T-cell (primary cell): ENCODE data around the gene ARL13B. TPM values are rescaled to one million over a fixed set of nuclear protein-coding genes. Genes with fewer than 3 reads are reported as not detected.
A peak's percentile ranks its signal among the peaks of the same experiment; 100 is the strongest.

Experiments used
- ATAC-seq, 4 experiments: fragments of 200-7000 bp in 3 of 4; fragments of 150-1000 bp in 1 of 4; cut with Tn5 transposase; replicated peaks in 1 of 4; 1 replicate in 3 of 4; 2 replicates in 1 of 4; pipeline ENCODE4 v1.10.0; 2021; ENCODE audit warnings: moderate library complexity in 3 of 4, mild to moderate bottlenecking in 2 of 4, moderate number of reproducible peaks in 1 of 4
- CTCF ChIA-PET, 2 donors: fragments of 300-600 bp; sonication (Branson Sonifier 250); formaldehyde crosslinking; loops; one replicate each; lab custom pipeline; 2022; ENCODE audit warnings: antibody characterized with exemption in 2 of 2; lab: Charles Lee
- POLR2A ChIA-PET, 2 donors: fragments of 300-600 bp; sonication (Branson Sonifier 250); formaldehyde crosslinking; loops; one replicate each; lab custom pipeline; 2022; ENCODE audit warnings: antibody characterized with exemption in 2 of 2; lab: Charles Lee
- DNase-seq, 35 experiments: peaks; one replicate each; pipeline versions ENCODE4 v3.0.0 to v3.0.0-alpha.2; 2013 to 2023
- H3K27ac ChIP-seq: one replicate; pipeline ENCODE4 v1.5.1; 2013; ENCODE audit warnings: low read length
- H3K27me3 ChIP-seq, 2 experiments: replicated peaks in 1 of 2; 1 replicate in 1 of 2; 2 replicates in 1 of 2; pipeline versions ENCODE4 v1.6.1 to v1.7.0; 2013; ENCODE audit warnings: low read length in 1 of 2, mixed read lengths in 1 of 2; ENCODE audit not compliant: control insufficient read depth in 2 of 2, insufficient read depth in 2 of 2; ENCODE audit errors: extremely low read depth in 1 of 2
- H3K36me3 ChIP-seq, 2 donors: 1 replicate in 1 of 2; 2 replicates in 1 of 2; pipeline versions ENCODE4 v1.6.1 to v1.7.0; 2013; ENCODE audit warnings: low read length in 1 of 2; ENCODE audit not compliant: control insufficient read depth in 2 of 2, insufficient read depth in 1 of 2; ENCODE audit errors: extremely low read depth in 1 of 2
- H3K4me1 ChIP-seq, 2 experiments: 1 replicate in 1 of 2; 2 replicates in 1 of 2; pipeline versions ENCODE4 v1.6.1 to v1.7.0; 2013; ENCODE audit warnings: low read length in 2 of 2, mixed read lengths in 1 of 2; ENCODE audit not compliant: insufficient read depth in 2 of 2, control insufficient read depth in 1 of 2; ENCODE audit errors: extremely low read depth in 1 of 2
- H3K4me3 ChIP-seq, 2 donors: 1 replicate in 1 of 2; 2 replicates in 1 of 2; pipeline versions ENCODE4 v1.5.1 to v1.7.0; 2013; ENCODE audit warnings: mild to moderate bottlenecking in 2 of 2, low read length in 1 of 2, moderate library complexity in 1 of 2; ENCODE audit not compliant: control insufficient read depth in 1 of 2; ENCODE audit errors: extremely low read depth in 1 of 2
- H3K9me3 ChIP-seq: 2 replicates; pipeline ENCODE4 v1.7.0; 2013
- H3K27ac Mint-ChIP-seq, 2 donors: one replicate each; pipeline ENCODE4 v1.8.0; 2020 to 2021; ENCODE audit warnings: mild to moderate bottlenecking in 2 of 2, mixed read lengths in 2 of 2
- H3K27me3 Mint-ChIP-seq, 2 donors: one replicate each; pipeline ENCODE4 v1.8.0; 2021 to 2022; ENCODE audit warnings: mixed read lengths in 2 of 2
- H3K36me3 Mint-ChIP-seq: one replicate; pipeline ENCODE4 v1.8.0; 2021; ENCODE audit warnings: mixed read lengths
- H3K4me1 Mint-ChIP-seq, 3 donors: one replicate each; pipeline ENCODE4 v1.8.0; 2020 to 2022; ENCODE audit warnings: mixed read lengths in 3 of 3, mild to moderate bottlenecking in 1 of 3
- H3K4me3 Mint-ChIP-seq, 3 donors: one replicate each; pipeline ENCODE4 v1.8.0; 2020 to 2022; ENCODE audit warnings: mild to moderate bottlenecking in 3 of 3, mixed read lengths in 3 of 3, moderate library complexity in 3 of 3
- H3K9me3 Mint-ChIP-seq, 3 donors: one replicate each; pipeline ENCODE4 v1.8.0; 2020 to 2022; ENCODE audit warnings: mixed read lengths in 3 of 3
- WGBS: methylation state at CpG from one replicate; pipeline ENCODE4 v1.1.5; 2013; ENCODE audit warnings: missing lambda C conversion rate; ENCODE audit not compliant: insufficient coverage; 5-methylcytosine and 5-hydroxymethylcytosine counted together
- total RNA-seq, 35 experiments: library from RNA in 6 of 35; stranded (reverse) in 6 of 35; fragments of 120-200 nt in 1 of 35; gene quantifications; one replicate each; pipeline versions ENCODE4 v1.2.1 to v1.2.4 and lab custom pipeline; 2013 to 2026

The ARL13B gene
- total RNA-seq, 5 donors from 2014 or later (not counting 1 experiment from before 2014, with no cell fraction given), result 6.0 to 11.5 (median 9.2) TPM

DNA sequence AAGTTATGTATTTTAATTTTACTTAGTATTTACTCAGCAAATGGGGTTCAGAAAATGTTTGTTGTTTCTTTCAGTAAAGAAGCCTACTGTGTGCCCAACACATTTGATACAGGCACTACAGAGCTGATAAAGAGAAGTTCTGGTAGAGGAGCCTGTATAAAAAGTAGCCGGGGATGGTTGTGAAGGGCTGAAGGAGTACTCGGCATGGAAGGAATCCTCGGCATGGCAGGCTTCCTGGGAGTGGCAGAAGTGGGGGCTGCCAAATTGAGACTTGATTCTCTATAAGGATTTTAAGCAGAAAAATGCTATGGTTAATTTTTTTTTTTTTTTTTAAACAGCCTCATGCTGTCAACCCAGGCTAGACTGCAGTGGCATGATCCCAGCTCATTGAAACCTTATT, 9.3 kb downstream of the ARL13B start:
- Mint-ChIP-seq H3K27me3 (no peaks in the 10 kb centered on the region), H3K36me3 (no peaks in the 10 kb centered on the region), H3K4me1 (peaks cover 1 to 5% (median 2%) of the 10 kb centered on the region in 3 donors), H3K4me3 (no peak overlapping the region), H3K9me3 (no peaks in the 10 kb centered on the region), H3K27ac (no peak overlapping the region)
- POLR2A ChIA-PET, result interaction anchor here in 1 of 2 donors (0.8 kb wide), 1 partner anchor 163 kb away, joined by 3 read pairs; no protein-coding TSS in a partner anchor
- 100% methylated on average over 3 of the region's 3 CpGs for WGBS
- no peak overlapping the region for H3K4me3 ChIP-seq
- no peak overlapping the region for H3K27ac ChIP-seq
- DNase-seq, result no peak
- CTCF ChIA-PET, result interaction anchor here in 1 of 2 donors (0.5 kb wide), 1 partner anchor 9 kb away, joined by 3 read pairs; no protein-coding TSS in a partner anchor
- H3K36me3 ChIP-seq, result no peaks in the 10 kb centered on the region
- no peaks in the 10 kb centered on the region for H3K9me3 ChIP-seq
- no peaks in the 10 kb centered on the region for H3K4me1 ChIP-seq
- no peaks in the 10 kb centered on the region for H3K27me3 ChIP-seq
- ATAC-seq, result no peak

DNA sequence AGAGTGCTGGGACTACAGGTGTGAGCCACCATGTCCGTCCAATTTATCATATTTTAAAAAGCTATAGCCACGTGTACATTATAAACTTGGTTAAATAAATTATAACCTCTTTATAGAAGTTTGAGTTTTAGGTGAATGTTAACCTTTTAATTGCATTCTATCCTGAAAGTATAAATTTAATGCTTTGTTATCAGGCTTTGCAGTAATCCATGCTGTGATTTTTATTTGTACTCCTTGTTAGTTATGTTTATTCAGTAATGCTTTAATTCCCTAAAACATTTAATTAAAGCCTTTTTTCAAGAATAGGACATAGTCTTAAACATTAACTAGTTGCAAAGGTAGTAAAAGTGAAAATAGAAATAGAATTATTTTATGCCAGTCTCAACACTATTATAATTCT, 11.7 kb downstream of the ARL13B start:
- no peaks in the 10 kb centered on the region for H3K4me1 ChIP-seq
- H3K27ac ChIP-seq, result no peak overlapping the region
- no peaks in the 10 kb centered on the region for H3K27me3 ChIP-seq
- Mint-ChIP-seq H3K4me1 (peaks cover 1 to 10% (median 2%) of the 10 kb centered on the region in 3 donors), H3K9me3 (no peaks in the 10 kb centered on the region), H3K4me3 (no peak overlapping the region), H3K36me3 (no peaks in the 10 kb centered on the region), H3K27ac (no peak overlapping the region), H3K27me3 (no peaks in the 10 kb centered on the region)
- CTCF ChIA-PET, result no interaction called here
- DNase-seq (no peak), ATAC-seq (no peak)
- H3K9me3 ChIP-seq, result no peaks in the 10 kb centered on the region
- POLR2A ChIA-PET, result no interaction called here
- H3K4me3 ChIP-seq, result no peak overlapping the region
- WGBS, result no CpG with 5 or more reads among the region's 2 CpGs
- no peaks in the 10 kb centered on the region for H3K36me3 ChIP-seq

- Mint-ChIP-seq H3K27ac (no peak overlapping the region), H3K27me3 (no peaks in the 10 kb centered on the region), H3K4me3 (no peak overlapping the region), H3K36me3 (peaks cover 5% of the 10 kb centered on the region), H3K4me1 (peaks cover 1 to 10% (median 2%) of the 10 kb centered on the region in 3 donors), H3K9me3 (no peaks in the 10 kb centered on the region)
- no peaks in the 10 kb centered on the region for H3K27me3 ChIP-seq
- no peak overlapping the region for H3K27ac ChIP-seq
- CTCF ChIA-PET, result no interaction called here
- POLR2A ChIA-PET, result no interaction called here
- H3K9me3 ChIP-seq, result no peaks in the 10 kb centered on the region
- ATAC-seq (no peak), DNase-seq (no peak)
- H3K4me3 ChIP-seq, result no peak overlapping the region
- peaks cover 0 to 2% of the 10 kb centered on the region in 2 donors for H3K36me3 ChIP-seq
- H3K4me1 ChIP-seq, result no peaks in the 10 kb centered on the region
- 60% methylated on average over 1 of the region's 3 CpGs for WGBS
These were observed 12.3 kb downstream of the ARL13B start for GRCh38 chr3:93992207-93992606.

GRCh38 chr3:93994056-93994455, 14.1 kb downstream of the ARL13B start:
- Mint-ChIP-seq H3K9me3 (no peaks in the 10 kb centered on the region), H3K36me3 (peaks cover 12% of the 10 kb centered on the region), H3K27me3 (no peaks in the 10 kb centered on the region), H3K27ac (no peak overlapping the region), H3K4me3 (no peak overlapping the region), H3K4me1 (peaks cover 1 to 10% (median 2%) of the 10 kb centered on the region in 3 donors)
- no peak overlapping the region for H3K4me3 ChIP-seq
- DNase-seq, result no peak
- ChIA-PET CTCF (interaction anchor here in 1 of 2 donors (0.8 kb wide), 2 partner anchors 61 to 75 kb away, joined by 3 read pairs; no protein-coding TSS in a partner anchor), POLR2A (no interaction called here)
- H3K27me3 ChIP-seq, result no peaks in the 10 kb centered on the region
- peaks cover 0 to 2% of the 10 kb centered on the region in 2 donors for H3K36me3 ChIP-seq
- no peaks in the 10 kb centered on the region for H3K9me3 ChIP-seq
- 80% methylated on average over 1 of the region's 3 CpGs for WGBS
- ATAC-seq, result no peak
- no peak overlapping the region for H3K27ac ChIP-seq
- H3K4me1 ChIP-seq, result no peaks in the 10 kb centered on the region

- CTCF ChIA-PET, result interaction anchor here (1.0 to 5.7 kb wide), 3 partner anchors 15 to 69 kb away, joined by 4 to 46 read pairs (median 8); no protein-coding TSS in a partner anchor
- Histone ChIP-seq H3K27me3 (no peaks in the 10 kb centered on the region), H3K4me1 (no peaks in the 10 kb centered on the region), H3K4me3 (no peak overlapping the region), H3K36me3 (peaks cover 0 to 2% of the 10 kb centered on the region in 2 donors), H3K27ac (no peak overlapping the region), H3K9me3 (no peaks in the 10 kb centered on the region)
- no CpG with 5 or more reads among the region's 1 CpG for WGBS
- POLR2A ChIA-PET, result no interaction called here
- no peak for DNase-seq
- ATAC-seq, result no peak
- H3K4me3 Mint-ChIP-seq, result no peak overlapping the region
- peaks cover 13% of the 10 kb centered on the region for H3K36me3 Mint-ChIP-seq
- no peaks in the 10 kb centered on the region for H3K27me3 Mint-ChIP-seq
- no peaks in the 10 kb centered on the region for H3K9me3 Mint-ChIP-seq
- no peak overlapping the region for H3K27ac Mint-ChIP-seq
- peaks cover 2 to 5% (median 4%) of the 10 kb centered on the region in 3 donors for H3K4me1 Mint-ChIP-seq
These were observed 21.2 kb downstream of the ARL13B start for GRCh38 chr3:94001191-94001590.

GRCh38 chr3:94001827-94002495, 22.0 kb downstream of the ARL13B start:
- Histone ChIP-seq H3K36me3 (peaks cover 0 to 2% of the 10 kb centered on the region in 2 donors), H3K27ac (no peak overlapping the region), H3K4me3 (no peak overlapping the region), H3K9me3 (no peaks in the 10 kb centered on the region), H3K27me3 (no peaks in the 10 kb centered on the region), H3K4me1 (no peaks in the 10 kb centered on the region)
- no peak for DNase-seq
- whole genome bisulfite sequencing, result 100% methylated on average over 1 of the region's 3 CpGs
- H3K4me3 Mint-ChIP-seq, result no peak overlapping the region
- H3K27me3 Mint-ChIP-seq, result no peaks in the 10 kb centered on the region
- H3K4me1 Mint-ChIP-seq, result peaks cover 2 to 5% (median 4%) of the 10 kb centered on the region in 3 donors
- H3K27ac Mint-ChIP-seq, result peak overlapping the region in 1 of 2 donors; percentile 24
- no peaks in the 10 kb centered on the region for H3K9me3 Mint-ChIP-seq
- ChIA-PET CTCF (interaction anchor here (1.0 to 5.7 kb wide), 5 partner anchors 14 to 68 kb away, joined by 4 to 46 read pairs (median 7); partner anchors contain the start of genes DHFR2 (in 1 of the 2) and NSUN3 (in 1 of the 2)), POLR2A (no interaction called here)
- no peak for ATAC-seq
- H3K36me3 Mint-ChIP-seq, result peaks cover 15% of the 10 kb centered on the region
